ENCODE data around the gene MACROH2A1. TPM values are rescaled to one million over a fixed set of nuclear protein-coding genes. Genes with fewer than 3 reads are reported as not detected.

The MACROH2A1 gene
- total RNA-seq, 1 donor, result 337 TPM

DNA sequence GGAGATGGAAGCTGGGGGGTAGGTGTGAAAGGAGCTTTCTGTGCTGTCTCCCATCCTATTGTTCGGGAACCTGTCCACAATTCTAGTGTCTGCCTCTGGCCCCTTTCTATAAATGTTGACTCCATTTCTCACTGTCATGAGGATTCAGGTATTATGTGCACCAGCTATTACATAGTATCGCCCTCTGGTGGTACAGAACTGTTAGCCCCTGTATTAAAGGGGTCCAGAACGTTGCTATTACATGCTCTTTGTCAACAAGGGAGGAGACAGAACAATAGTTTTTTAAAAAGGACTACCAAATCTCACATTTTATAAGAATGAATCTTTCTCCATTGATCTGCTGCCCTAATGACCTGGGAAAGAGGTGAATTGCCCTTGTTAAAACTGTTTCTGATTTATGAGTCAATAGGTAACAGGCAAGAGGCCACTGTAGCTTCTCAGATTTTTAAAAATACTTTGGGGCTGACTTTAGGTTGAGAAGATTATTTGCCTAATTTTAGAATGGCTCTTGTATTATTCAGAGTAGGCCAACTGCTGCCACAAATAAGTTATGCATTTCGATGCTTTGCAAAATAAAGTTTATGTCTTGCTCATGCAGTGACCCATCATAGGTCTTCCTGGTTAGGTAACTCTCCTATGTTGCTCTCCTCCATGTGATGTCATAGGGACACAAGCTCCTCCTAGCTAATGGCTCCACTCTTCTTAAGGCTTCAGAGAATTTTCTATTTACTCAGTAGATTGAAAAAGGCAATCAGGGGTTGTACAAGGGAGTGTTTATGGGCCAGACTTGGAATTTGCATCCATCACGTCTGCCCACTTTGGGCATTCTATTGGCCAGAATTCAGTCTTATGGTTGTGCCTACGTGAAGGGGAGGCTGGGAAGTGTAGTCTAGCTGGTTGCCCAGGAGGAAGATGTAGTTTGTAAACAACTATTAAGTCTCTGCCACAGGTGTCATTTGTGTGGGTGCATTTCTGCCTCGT lies 27.4 kb upstream of the MACROH2A1 start:
- no peak overlapping the region for H3K4me3 ChIP-seq (ENCODE audit: low read length)

DNA sequence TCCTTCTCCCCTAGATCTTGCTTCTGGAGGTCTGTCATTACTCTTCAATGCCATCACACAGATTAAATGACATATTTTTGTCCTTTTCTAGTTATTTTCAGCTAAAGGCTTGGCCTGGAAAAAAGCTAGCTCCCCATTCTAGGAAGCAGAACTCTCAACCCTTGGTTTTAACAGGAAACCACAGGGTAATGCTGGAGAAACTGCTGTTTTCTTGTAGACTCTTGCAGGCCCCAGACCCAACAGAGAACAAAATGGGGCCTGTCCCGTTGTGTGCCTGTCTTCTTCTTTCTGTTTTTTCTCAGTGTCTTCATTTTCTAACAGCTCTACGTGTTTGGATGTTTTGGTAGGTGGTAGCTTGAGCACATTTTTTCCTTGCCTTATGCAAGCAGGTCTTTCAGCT lies 26.6 kb upstream of the MACROH2A1 start:
- no peak overlapping the region for H3K4me3 ChIP-seq (ENCODE audit: low read length)

More for the DNA sequence above, 27.4 kb upstream of the MACROH2A1 start:
- Histone ChIP-seq H3K9me3 (ENCODE audit: low read depth, low read length) (no peaks in the 10 kb centered on the region), H3K4me1 (ENCODE audit: insufficient read depth, low read length) (peaks cover 57% of the 10 kb centered on the region), H3K27me3 (ENCODE audit: insufficient read depth, low read length) (no peaks in the 10 kb centered on the region)

DNA sequence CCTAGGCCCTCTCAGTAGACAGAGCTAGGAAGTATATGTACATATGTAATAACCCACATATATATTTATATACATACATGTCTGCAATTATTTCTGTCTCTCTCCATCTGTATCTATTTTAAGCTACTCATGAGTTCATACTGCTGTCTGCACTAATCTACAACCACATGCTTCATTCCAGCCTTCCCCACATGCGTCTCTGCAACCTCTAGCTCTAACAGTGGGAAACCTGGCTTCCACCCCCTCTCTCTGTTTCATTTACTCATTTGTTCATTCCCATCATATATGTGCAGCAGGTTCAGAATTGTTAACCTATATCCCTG lies 24.8 kb upstream of the MACROH2A1 start:
- H3K4me1 ChIP-seq (ENCODE audit: insufficient read depth, low read length), result peaks cover 48% of the 10 kb centered on the region
- peaks cover 10% of the 10 kb centered on the region for H3K27me3 ChIP-seq (ENCODE audit: insufficient read depth, low read length)
- H3K9me3 ChIP-seq (ENCODE audit: low read depth, low read length), result peaks cover 9% of the 10 kb centered on the region
- H3K4me3 ChIP-seq (ENCODE audit: low read length), result no peak overlapping the region

More for the DNA sequence above, 26.6 kb upstream of the MACROH2A1 start:
- H3K4me1 ChIP-seq (ENCODE audit: insufficient read depth, low read length), result peaks cover 57% of the 10 kb centered on the region
- peaks cover 4% of the 10 kb centered on the region for H3K27me3 ChIP-seq (ENCODE audit: insufficient read depth, low read length)
- H3K9me3 ChIP-seq (ENCODE audit: low read depth, low read length), result no peaks in the 10 kb centered on the region

DNA sequence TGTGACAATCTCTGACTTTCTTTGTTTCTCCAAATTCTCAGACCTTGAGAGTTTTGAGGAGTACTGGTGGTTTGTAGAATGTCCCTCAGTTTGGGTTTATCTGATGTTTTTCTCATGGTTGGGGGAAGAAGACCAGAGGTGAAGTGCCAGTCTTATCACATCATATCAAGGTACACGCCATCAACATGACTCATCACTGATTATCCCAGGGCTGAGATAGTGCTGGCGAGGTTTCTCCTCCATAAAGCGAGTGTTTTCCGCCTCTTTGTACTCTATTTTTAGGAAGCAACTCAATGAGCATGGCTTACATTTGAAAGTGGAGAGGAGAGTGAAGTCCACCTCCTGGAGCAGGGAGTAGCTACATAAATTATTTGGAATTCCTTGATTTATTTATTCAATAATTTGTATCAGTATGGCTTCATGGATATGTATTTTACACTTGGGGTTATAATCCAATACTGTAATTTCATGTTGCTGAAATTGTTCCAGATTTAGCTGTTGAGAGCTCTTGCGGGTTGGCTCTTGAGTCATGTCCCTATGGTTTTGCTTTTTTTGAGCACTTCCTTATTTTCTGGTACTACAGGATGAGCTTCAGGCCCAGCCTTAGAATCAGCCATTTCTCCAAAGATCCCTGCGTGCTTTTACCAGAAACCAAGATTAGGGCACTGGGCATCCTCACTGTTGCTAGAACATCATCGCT lies 24.3 kb upstream of the MACROH2A1 start:
- Histone ChIP-seq H3K4me1 (ENCODE audit: insufficient read depth, low read length) (peaks cover 48% of the 10 kb centered on the region), H3K27me3 (ENCODE audit: insufficient read depth, low read length) (peaks cover 10% of the 10 kb centered on the region), H3K9me3 (ENCODE audit: low read depth, low read length) (peaks cover 13% of the 10 kb centered on the region), H3K4me3 (ENCODE audit: low read length) (no peak overlapping the region)

DNA sequence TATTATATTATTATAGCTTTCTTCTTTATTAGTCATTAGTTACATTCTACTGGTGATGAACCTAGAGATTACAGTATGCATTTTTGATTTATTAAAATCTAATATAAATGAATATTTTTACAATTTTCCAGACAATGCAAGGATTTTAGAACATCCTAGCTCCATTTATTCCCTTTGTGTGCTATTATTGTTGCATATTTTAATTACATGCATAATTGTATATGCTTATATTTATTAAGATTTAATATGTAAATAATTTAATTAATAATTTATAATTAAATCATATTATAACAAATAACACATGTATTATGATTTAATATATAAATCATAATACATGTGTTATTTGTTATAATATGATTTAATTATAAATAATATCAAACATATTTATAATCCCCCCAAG lies 23.4 kb upstream of the MACROH2A1 start:
- Histone ChIP-seq H3K9me3 (ENCODE audit: low read depth, low read length) (peaks cover 13% of the 10 kb centered on the region), H3K4me1 (ENCODE audit: insufficient read depth, low read length) (peaks cover 47% of the 10 kb centered on the region), H3K4me3 (ENCODE audit: low read length) (no peak overlapping the region), H3K27me3 (ENCODE audit: insufficient read depth, low read length) (peaks cover 14% of the 10 kb centered on the region)

DNA sequence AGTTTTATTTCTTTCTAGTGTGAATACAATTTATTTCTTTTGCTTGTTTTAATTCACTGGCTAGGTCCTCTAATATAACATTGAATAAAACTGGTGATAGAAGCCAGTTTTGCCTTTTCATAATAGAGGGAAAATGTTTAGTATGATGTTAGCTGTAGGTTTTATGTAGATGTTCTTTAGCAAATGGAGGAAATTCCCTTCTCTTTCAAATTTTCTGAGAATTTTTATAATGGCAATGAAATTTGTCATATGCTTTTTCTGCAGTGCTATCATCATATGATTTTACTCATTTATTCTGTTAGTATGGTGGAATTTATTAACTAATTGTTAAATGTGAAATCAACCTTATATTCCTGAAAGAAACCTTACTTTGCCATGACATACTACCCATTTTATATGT lies 18.1 kb upstream of the MACROH2A1 start:
- H3K4me3 ChIP-seq (ENCODE audit: low read length), result no peak overlapping the region

DNA sequence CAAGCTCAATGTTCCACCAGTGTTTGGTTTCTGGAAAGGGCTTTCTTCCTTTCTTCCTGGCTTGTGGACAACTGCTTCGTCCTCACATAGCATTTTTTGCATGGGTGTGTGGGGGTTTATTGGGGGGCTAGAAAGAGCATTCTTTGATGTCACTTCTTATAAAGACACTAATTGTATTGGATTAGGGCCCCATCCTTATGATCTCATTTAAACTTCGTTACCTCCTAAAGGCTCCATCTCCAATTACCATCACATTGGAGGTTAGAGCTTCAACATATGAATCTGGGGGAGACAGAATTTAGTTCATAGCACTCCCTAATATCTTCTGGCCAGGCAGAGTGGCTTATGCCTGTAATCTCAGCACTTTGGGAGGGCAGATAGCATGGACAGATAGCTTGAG lies 6.1 kb upstream of the MACROH2A1 start:
- H3K9me3 ChIP-seq (ENCODE audit: low read depth, low read length), result no peaks in the 10 kb centered on the region
- no peaks in the 10 kb centered on the region for H3K27me3 ChIP-seq (ENCODE audit: insufficient read depth, low read length)
- no peak overlapping the region for H3K4me3 ChIP-seq (ENCODE audit: low read length)
- H3K4me1 ChIP-seq (ENCODE audit: insufficient read depth, low read length), result peaks cover 9% of the 10 kb centered on the region

More for the DNA sequence above, 18.1 kb upstream of the MACROH2A1 start:
- Histone ChIP-seq H3K27me3 (ENCODE audit: insufficient read depth, low read length) (peaks cover 17% of the 10 kb centered on the region), H3K4me1 (ENCODE audit: insufficient read depth, low read length) (no peaks in the 10 kb centered on the region), H3K9me3 (ENCODE audit: low read depth, low read length) (peaks cover 13% of the 10 kb centered on the region)

DNA sequence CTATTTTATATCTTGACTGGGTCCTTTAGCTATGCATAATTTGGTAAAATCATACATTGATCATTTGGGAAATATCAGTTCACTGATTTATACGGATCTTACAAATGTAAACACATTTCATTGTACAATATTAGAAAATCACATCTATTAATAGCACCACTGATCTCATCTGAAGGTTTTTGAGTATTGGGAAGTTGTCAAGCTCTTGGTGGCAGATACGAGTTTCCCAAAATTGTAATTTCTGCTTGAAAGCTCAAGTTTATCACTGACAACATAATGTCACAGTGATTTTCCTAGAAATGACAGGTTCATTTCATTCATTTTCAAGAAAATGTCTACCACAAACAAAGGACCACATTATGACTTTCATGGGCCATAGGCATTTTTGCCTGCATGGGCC lies 3.0 kb upstream of the MACROH2A1 start:
- H3K4me1 ChIP-seq (ENCODE audit: insufficient read depth, low read length), result peaks cover 31% of the 10 kb centered on the region
- H3K4me3 ChIP-seq (ENCODE audit: low read length), result no peak overlapping the region
- H3K9me3 ChIP-seq (ENCODE audit: low read depth, low read length), result no peaks in the 10 kb centered on the region
- no peaks in the 10 kb centered on the region for H3K27me3 ChIP-seq (ENCODE audit: insufficient read depth, low read length)

DNA sequence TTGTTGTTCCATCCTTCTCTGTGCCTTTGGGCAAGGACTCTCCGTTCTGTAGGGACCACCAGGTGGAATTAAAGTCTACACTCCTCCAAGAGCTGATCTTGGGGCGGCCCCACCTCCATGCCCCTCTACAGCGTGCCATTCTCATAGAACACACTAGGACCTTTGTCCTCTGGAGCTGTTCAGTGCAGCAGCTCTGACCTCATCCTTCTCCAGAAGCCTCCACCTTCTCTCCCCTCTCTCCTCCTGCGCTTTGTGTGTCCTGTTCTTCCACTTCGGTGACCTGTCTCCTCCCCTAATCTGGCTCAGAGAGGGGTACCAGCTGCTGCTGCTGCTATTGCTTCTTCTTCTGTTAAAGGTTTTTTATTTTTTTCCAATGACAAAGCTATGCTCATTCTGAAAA lies 1.8 kb upstream of the MACROH2A1 start:
- no peaks in the 10 kb centered on the region for H3K27me3 ChIP-seq (ENCODE audit: insufficient read depth, low read length)
- H3K4me3 ChIP-seq (ENCODE audit: low read length), result no peak overlapping the region
- H3K4me1 ChIP-seq (ENCODE audit: insufficient read depth, low read length), result peaks cover 42% of the 10 kb centered on the region
- H3K9me3 ChIP-seq (ENCODE audit: low read depth, low read length), result no peaks in the 10 kb centered on the region

DNA sequence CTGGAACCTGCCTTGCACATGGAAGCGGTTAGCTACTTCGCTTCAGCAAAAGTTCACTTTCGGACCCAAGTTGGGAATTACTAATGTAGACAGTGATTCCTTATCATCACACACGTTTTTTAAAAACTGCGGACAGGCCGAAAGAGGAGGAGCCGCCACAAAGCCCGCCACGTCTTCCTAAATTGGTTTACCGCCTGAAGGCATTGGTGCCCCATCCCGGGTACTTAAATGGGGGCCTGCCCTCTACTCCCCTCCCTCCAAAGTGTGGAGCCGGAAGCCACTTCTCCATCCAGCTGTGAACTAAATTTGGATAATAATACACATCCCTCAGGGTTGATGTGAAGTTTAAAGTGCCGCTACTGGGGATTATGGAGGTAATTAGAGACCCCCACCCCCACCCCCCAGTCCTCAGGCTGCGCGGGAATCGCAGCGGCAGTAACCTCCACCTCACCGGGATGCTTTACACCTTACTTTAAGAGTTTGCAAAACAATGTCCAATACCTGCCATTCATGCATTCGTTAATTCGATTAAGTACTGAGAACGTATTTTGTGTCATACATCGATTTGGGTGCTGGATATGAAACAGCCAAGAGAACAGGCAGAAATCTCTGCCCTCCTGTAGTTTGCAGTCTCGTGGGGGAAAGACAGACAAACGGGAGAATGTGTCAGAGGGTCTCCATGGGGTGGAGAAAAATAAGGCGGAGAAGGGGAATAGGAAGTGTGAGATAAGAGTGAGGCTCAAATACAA lies 937 bp upstream of the MACROH2A1 start:
- peaks cover 51% of the 10 kb centered on the region for H3K4me1 ChIP-seq (ENCODE audit: insufficient read depth, low read length)
- no peaks in the 10 kb centered on the region for H3K27me3 ChIP-seq (ENCODE audit: insufficient read depth, low read length)
- peak overlapping the region; percentile 81 for H3K4me3 ChIP-seq (ENCODE audit: low read length)
- H3K9me3 ChIP-seq (ENCODE audit: low read depth, low read length), result no peaks in the 10 kb centered on the region

DNA sequence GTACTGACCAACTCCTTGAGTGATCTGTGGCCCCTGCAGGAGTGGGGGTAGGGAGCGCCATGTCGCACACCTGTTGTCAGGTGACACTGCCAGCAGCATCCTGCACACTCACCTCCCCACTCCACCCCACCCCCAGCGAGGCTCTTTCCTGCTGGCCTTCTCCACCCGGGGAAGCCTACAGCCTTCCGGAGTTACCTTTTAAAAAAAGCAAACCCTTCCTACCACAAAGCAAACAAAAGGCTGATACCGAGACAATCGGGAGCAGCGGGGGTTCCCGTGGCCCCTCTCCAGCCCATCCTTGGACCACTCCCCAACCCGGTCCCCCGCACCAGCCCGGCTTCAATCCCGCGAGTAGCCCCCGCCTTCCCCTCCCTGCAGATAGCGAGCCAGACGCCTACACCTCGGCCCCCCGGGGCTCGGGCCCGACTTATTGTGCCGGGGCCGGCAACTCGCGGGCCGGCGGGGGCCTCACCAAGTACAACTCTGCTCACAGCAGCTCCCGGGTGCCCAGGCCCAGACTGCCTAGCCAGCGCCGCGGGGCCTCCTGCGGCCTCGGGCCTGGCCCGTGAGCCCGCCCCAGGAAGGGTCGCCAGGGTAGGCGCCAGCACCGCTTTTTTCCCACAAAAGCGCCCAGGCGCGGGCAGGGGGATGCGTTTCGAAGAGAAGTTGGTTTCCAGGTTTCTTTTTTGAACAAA lies 724 bp downstream of the MACROH2A1 start:
- Histone ChIP-seq H3K9me3 (ENCODE audit: low read depth, low read length) (no peaks in the 10 kb centered on the region), H3K4me1 (ENCODE audit: insufficient read depth, low read length) (peaks cover 68% of the 10 kb centered on the region), H3K4me3 (ENCODE audit: low read length) (peak overlapping the region; percentile 81), H3K27me3 (ENCODE audit: insufficient read depth, low read length) (no peaks in the 10 kb centered on the region)

DNA sequence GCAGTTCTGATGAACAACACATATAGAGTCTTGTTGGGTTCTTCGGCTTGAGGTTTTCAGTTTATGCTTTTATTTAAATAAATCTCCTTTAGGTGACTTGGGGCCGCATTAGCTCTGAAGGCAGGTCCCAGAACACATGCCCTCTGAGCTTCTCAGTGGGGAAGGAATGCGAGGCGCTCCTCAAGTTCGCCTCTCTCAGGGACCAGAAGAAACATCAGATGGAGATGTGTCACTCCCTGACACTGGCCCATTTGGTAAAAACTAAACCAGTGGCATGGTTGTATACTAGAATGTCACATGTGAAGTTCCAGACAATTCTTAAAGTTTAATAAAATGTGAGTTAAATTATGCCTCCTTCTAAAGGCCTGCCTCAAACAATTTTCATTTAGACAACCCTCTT lies 1.9 kb downstream of the MACROH2A1 start:
- H3K27me3 ChIP-seq (ENCODE audit: insufficient read depth, low read length), result no peaks in the 10 kb centered on the region
- no peaks in the 10 kb centered on the region for H3K9me3 ChIP-seq (ENCODE audit: low read depth, low read length)
- H3K4me3 ChIP-seq (ENCODE audit: low read length), result no peak overlapping the region
- H3K4me1 ChIP-seq (ENCODE audit: insufficient read depth, low read length), result peaks cover 80% of the 10 kb centered on the region

DNA sequence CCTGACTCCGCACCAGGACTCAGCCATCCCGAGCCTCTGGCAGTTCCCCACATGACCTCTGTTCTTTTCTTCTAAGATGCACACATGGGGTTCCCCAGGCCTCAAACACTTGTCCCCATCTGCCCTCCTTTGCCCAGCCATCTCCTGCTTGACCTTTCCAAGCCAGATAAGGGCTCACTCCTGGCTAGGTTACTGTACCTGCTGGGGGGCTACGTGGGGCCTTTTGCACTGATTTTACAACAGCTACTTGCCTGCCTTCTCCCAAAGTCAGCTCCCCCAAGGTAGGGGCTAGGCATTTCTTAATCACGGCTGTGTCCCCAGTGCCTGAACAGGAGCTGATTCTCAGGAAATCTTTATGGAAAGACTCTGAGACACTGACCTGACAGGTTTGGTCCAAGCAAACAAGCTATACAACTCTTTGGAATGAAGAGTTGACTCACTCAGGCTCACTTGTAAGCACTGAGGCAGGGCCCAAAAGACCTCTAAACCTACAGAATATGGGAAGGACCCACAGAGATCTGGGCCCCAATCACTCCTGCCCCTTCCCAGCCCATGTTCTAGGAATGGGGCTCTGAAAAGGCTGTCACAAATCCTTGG lies 2.5 kb downstream of the MACROH2A1 start:
- H3K4me1 ChIP-seq (ENCODE audit: insufficient read depth, low read length), result peaks cover 85% of the 10 kb centered on the region
- H3K4me3 ChIP-seq (ENCODE audit: low read length), result no peak overlapping the region
- H3K9me3 ChIP-seq (ENCODE audit: low read depth, low read length), result no peaks in the 10 kb centered on the region
- H3K27me3 ChIP-seq (ENCODE audit: insufficient read depth, low read length), result no peaks in the 10 kb centered on the region

DNA sequence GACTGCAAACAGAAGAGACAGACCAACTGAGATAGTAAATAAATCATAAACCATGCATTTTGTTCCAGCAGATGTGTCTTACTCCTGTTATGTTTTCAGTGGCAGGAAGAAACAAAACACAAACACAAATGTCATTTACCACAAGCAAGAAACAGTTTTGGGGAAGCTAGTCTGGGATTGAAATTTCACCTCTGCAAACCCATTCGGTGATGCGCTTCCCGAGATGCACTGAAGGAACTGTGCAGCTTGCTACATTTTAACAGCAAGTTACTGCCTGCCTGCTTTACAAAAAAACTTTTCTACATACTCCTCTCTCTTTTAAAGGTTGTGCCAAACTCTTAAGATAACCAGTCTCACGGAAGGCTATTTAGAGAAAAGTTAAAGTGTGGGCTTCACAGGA lies 3.2 kb downstream of the MACROH2A1 start:
- Histone ChIP-seq H3K27me3 (ENCODE audit: insufficient read depth, low read length) (no peaks in the 10 kb centered on the region), H3K4me3 (ENCODE audit: low read length) (no peak overlapping the region), H3K4me1 (ENCODE audit: insufficient read depth, low read length) (peaks cover 91% of the 10 kb centered on the region)

More for the DNA sequence above, 3.2 kb downstream of the MACROH2A1 start:
- no peaks in the 10 kb centered on the region for H3K9me3 ChIP-seq (ENCODE audit: low read depth, low read length)
